Panc1 (cell line): ENCODE data around the gene GNAO1. TPM values are rescaled to one million over a fixed set of nuclear protein-coding genes. Genes with fewer than 3 reads are reported as not detected.

Experiments used
- ATAC-seq: fragments of 200-7000 bp; cut with Tn5 transposase; 2 replicates; pipeline ENCODE4 v1.9.1; 2020; ENCODE audit warnings: mild to moderate bottlenecking, moderate library complexity
- BruUV-seq: library from RNA; stranded (reverse); fragments of 400-500 nt; replicated peaks from 2 replicates; lab custom pipeline; 2021; lab: Mats Ljungman, UMichigan
- CTCF ChIA-PET: fragments of 300-600 bp; sonication (Branson Sonifier 250); formaldehyde crosslinking; loops from one replicate; lab custom pipeline; 2022; ENCODE audit warnings: antibody characterized with exemption; lab: Charles Lee
- POLR2A ChIA-PET: fragments of 300-600 bp; sonication (Branson Sonifier 250); formaldehyde crosslinking; loops from one replicate; lab custom pipeline; 2022; ENCODE audit warnings: antibody characterized with exemption; lab: Charles Lee
- DNase-seq: peaks from one replicate; pipeline ENCODE4 v3.0.0-alpha.2; 2010; ENCODE audit warnings: low read depth, low spot score
- H3K27ac ChIP-seq: 2 replicates; pipeline ENCODE4 v1.5.1; 2011; ENCODE audit warnings: mild to moderate bottlenecking, low read length, inconsistent platforms
- H3K27me3 ChIP-seq: fragments of 200-500 bp; sonication (Bioruptor generic); 2 replicates; pipeline ENCODE4 v1.6.0; 2014; ENCODE audit warnings: low read length, inconsistent platforms; ENCODE audit not compliant: control insufficient read depth, insufficient read depth
- H3K36me3 ChIP-seq: fragments of 200-500 bp; sonication (Bioruptor generic); 2 replicates; pipeline ENCODE4 v1.5.1; 2014; ENCODE audit warnings: inconsistent platforms, mild to moderate bottlenecking, low read length, moderate library complexity; ENCODE audit not compliant: control insufficient read depth, insufficient read depth
- H3K4me1 ChIP-seq: 2 replicates; pipeline ENCODE4 v1.5.1; 2011; ENCODE audit warnings: inconsistent platforms, mild to moderate bottlenecking, low read length, moderate library complexity; ENCODE audit not compliant: control insufficient read depth, insufficient read depth
- H3K4me3 ChIP-seq, 2 experiments: 2 replicates each; pipeline ENCODE4 v1.5.1; 2011 to 2012; ENCODE audit warnings: low read depth in 2 of 2, low read length in 2 of 2, mild to moderate bottlenecking in 2 of 2, inconsistent platforms in 1 of 2, moderate library complexity in 1 of 2
- H3K9me3 ChIP-seq: fragments of 200-500 bp; sonication (Bioruptor generic); 2 replicates; pipeline ENCODE4 v1.5.1; 2014; ENCODE audit warnings: low read depth, mild to moderate bottlenecking, inconsistent platforms, low read length, moderate library complexity; ENCODE audit not compliant: control insufficient read depth, insufficient read depth
- POLR2AphosphoS5 ChIP-seq: IDR thresholded peaks from 2 replicates; pipeline ENCODE4 v1.6.1; 2012; ENCODE audit warnings: mild to moderate bottlenecking, low read depth, low read length, moderate library complexity
- SIN3A ChIP-seq: IDR thresholded peaks from 2 replicates; pipeline ENCODE4 v1.6.1; 2012; ENCODE audit warnings: low read depth, mild to moderate bottlenecking, low read length, moderate library complexity, borderline replicate concordance; ENCODE audit not compliant: insufficient read depth
- TCF7L2 ChIP-seq: IDR thresholded peaks from 2 replicates; pipeline ENCODE4 v1.6.1; 2011; ENCODE audit warnings: mild to moderate bottlenecking, low read depth, low read length, inconsistent platforms
- in situ Hi-C: cut with HindIII; loops from 2 replicates; pipeline ENCODE4 v1.10.0; 2016; ENCODE audit warnings: low sequenced_read_pairs, low pct_unique_long_range_greater_than_20kb
- intact Hi-C: fragments of 100-400 bp; cut with micrococcal nuclease; formaldehyde crosslinking; loops from one replicate; pipeline ENCODE4 v1.10.0; 2022; ENCODE audit not compliant: unreplicated experiment
- total RNA-seq: library from RNA; stranded (reverse); gene quantifications from one replicate; pipeline ENCODE4 v1.2.1, GENCODE V29; 2021; ENCODE audit not compliant: unreplicated experiment
- TF ChIP-seq, protein P1 (sequence below): fragments of 450-650 bp; IDR thresholded peaks from 2 replicates; pipeline ENCODE4 v1.5.1; 2017; ENCODE audit warnings: mild to moderate bottlenecking
- TF ChIP-seq, protein P2 (sequence below), 2 experiments: IDR thresholded peaks; 2 replicates each; pipeline ENCODE4 v1.6.1; 2011 to 2012; ENCODE audit warnings: low read depth in 2 of 2, control low read depth in 1 of 2, low read length in 1 of 2, mild to moderate bottlenecking in 1 of 2, moderate library complexity in 1 of 2; ENCODE audit not compliant: insufficient read depth in 1 of 2

Gene GNAO1
- total RNA-seq, 1 experiment from 2014 or later = 33.4 TPM

DNA sequence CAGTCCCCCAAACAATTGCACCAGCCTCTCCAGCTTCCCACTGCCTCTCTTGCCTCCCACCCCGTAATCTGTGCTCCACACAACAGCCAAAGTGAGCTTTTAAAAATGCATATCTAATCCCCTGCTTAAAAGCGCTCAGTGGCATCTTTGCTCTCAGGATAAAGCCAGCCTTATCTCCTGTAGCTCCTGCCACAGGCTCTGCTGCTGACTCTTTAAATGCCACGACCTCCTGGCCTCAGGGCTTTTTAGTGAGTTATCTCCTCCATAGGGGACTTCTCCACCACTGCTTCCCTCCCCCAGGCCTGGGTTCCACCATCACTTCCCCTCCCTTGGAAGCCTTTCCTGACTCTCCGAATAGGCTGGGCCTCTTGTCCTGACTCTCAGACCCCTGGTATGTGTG, 98.6 kb downstream of the GNAO1 start:
- POLR2A ChIA-PET = no interaction called here
- BruUV-seq = no TSS peak
- CTCF ChIA-PET = no interaction called here
- Histone ChIP-seq H3K4me3 (no peak overlapping the region), H3K9me3 (no peaks in the 10 kb centered on the region), H3K4me1 (no peaks in the 10 kb centered on the region), H3K27me3 (no peaks in the 10 kb centered on the region), H3K27ac (no peak overlapping the region), H3K36me3 (no peaks in the 10 kb centered on the region)
- no peak for ATAC-seq
- in situ Hi-C loops = no loop called here
- intact Hi-C loops = loop anchor here (10.0 kb wide), 1 partner anchor 235 kb away; no protein-coding TSS in a partner anchor
- TF ChIP-seq POLR2AphosphoS5 (no peak), TCF7L2 (no peak), SIN3A (no peak)
- TF ChIP-seq, protein P1, sequence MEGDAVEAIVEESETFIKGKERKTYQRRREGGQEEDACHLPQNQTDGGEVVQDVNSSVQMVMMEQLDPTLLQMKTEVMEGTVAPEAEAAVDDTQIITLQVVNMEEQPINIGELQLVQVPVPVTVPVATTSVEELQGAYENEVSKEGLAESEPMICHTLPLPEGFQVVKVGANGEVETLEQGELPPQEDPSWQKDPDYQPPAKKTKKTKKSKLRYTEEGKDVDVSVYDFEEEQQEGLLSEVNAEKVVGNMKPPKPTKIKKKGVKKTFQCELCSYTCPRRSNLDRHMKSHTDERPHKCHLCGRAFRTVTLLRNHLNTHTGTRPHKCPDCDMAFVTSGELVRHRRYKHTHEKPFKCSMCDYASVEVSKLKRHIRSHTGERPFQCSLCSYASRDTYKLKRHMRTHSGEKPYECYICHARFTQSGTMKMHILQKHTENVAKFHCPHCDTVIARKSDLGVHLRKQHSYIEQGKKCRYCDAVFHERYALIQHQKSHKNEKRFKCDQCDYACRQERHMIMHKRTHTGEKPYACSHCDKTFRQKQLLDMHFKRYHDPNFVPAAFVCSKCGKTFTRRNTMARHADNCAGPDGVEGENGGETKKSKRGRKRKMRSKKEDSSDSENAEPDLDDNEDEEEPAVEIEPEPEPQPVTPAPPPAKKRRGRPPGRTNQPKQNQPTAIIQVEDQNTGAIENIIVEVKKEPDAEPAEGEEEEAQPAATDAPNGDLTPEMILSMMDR = no peak
- TF ChIP-seq, protein P2, sequence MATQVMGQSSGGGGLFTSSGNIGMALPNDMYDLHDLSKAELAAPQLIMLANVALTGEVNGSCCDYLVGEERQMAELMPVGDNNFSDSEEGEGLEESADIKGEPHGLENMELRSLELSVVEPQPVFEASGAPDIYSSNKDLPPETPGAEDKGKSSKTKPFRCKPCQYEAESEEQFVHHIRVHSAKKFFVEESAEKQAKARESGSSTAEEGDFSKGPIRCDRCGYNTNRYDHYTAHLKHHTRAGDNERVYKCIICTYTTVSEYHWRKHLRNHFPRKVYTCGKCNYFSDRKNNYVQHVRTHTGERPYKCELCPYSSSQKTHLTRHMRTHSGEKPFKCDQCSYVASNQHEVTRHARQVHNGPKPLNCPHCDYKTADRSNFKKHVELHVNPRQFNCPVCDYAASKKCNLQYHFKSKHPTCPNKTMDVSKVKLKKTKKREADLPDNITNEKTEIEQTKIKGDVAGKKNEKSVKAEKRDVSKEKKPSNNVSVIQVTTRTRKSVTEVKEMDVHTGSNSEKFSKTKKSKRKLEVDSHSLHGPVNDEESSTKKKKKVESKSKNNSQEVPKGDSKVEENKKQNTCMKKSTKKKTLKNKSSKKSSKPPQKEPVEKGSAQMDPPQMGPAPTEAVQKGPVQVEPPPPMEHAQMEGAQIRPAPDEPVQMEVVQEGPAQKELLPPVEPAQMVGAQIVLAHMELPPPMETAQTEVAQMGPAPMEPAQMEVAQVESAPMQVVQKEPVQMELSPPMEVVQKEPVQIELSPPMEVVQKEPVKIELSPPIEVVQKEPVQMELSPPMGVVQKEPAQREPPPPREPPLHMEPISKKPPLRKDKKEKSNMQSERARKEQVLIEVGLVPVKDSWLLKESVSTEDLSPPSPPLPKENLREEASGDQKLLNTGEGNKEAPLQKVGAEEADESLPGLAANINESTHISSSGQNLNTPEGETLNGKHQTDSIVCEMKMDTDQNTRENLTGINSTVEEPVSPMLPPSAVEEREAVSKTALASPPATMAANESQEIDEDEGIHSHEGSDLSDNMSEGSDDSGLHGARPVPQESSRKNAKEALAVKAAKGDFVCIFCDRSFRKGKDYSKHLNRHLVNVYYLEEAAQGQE (IDR thresholded peaks at IDR 0.05; ENCODE audit: insufficient read depth in 1 of 2, low read depth in 2 of 2, low read length in 1 of 2) = no peak
- DNase-seq = no peak

- in situ Hi-C loops = no loop called here
- Histone ChIP-seq H3K27me3 (no peaks in the 10 kb centered on the region), H3K27ac (no peak overlapping the region), H3K4me1 (no peaks in the 10 kb centered on the region), H3K4me3 (no peak overlapping the region), H3K9me3 (no peaks in the 10 kb centered on the region), H3K36me3 (no peaks in the 10 kb centered on the region)
- ChIA-PET CTCF (no interaction called here), POLR2A (no interaction called here)
- DNase-seq = no peak
- intact Hi-C loops = loop anchor here (10.0 kb wide), 1 partner anchor 239 kb away; no protein-coding TSS in a partner anchor
- BruUV-seq = no TSS peak
- TF ChIP-seq SIN3A (no peak), TCF7L2 (no peak), POLR2AphosphoS5 (no peak)
- TF ChIP-seq, protein P2 (IDR thresholded peaks at IDR 0.05; ENCODE audit: insufficient read depth in 1 of 2, low read depth in 2 of 2, low read length in 1 of 2) = no peak
- TF ChIP-seq, protein P1 = no peak
- ATAC-seq = no peak
These were observed 102.7 kb downstream of the GNAO1 start for GRCh38 chr16:56294014-56294413.
